NCI-H446 treated with DMSO at 0.1 percent for 48 hours (cell line): ENCODE measurements around the gene ARHGAP22.

Source experiments
- DNase-seq: peaks from one replicate; lab custom pipeline; 2025; lab: John Stamatoyannopoulos, UW

Gene ARHGAP22

DNA sequence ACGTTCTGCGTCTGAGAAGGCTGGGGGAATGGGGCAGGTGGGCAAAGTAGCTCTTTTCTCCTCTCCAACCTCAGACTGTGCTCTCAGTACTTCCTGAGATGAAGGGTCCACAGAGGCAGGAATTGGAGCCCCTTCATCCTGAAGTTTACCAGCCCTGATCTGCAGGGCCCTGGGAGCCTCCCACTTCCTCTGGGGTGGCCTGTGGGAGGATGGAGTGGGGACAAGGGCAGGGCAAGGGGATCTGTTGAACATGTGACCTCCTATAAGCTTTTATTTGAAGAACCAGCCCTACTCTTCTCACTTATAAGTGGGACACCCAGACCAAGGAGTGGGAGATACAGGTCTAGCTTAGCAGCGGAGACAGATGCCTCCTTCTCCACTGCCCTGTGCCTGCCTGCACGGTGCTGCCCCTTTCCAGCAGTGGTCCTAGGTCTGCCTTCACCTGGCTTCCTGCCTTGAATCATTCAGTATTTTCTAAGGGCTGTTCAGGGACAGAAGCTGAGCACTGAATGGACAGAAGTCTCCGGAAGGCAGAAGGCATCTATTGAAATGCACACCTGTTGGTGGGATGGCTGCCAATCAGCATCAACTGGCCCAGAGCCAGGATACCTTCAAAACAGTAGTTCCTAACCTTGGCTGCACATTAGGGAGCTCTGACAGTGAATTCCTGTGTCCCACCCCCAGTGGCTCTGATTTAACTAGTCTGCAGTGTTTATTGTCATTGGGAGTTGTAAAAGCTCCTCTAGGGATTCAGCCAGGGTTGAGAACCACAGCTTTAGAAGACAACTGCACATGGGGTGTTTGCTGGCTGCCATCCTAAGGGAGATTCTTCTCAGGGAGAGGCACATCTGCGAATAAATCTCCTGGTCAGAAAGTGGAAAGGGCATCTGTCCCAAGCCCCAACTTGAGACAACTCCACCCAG lies 2.7 kb upstream of the ARHGAP22 start:
- no peak for DNase-seq

- no peak for DNase-seq
These were observed 1.9 kb upstream of the ARHGAP22 start for GRCh38 chr10:48606530-48607355.

DNA sequence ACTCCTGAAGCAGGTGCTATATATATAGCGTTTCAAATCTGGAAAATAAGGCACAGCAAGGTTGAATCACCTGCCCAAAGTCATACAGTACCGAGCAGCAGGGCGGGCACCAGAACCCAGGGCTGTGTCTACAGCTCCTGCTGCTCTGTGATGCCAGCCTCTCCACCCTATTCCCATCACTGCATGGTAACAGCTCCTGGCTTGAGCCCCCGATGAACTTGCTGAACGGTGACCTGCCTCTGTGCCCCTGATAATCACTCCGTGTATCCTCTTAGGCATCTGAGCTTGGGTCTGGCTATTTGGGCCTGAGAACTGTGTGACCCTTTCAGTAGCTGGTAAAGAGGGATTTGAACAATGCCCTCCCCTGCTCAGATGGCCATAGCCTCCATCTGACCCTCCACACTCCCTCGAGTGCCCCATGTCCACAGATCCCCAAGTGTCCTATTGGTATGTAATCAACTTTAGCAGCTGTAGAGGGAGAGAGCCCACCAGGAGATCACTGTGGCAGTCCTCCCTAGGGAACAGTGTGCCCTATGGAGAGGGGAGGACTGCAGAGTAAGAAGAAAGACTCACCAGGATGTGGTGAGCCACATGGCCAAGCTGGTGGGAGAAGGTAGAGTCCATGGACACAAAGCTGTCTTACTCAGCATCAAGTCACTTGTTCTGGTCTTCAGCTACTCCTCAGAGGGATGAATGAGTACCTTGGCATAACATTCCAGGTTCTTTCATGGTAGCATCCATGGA lies 1.1 kb upstream of the ARHGAP22 start:
- DNase-seq, result no peak

GRCh38 chr10:48604039-48604990 lies 558 bp downstream of the ARHGAP22 start:
- no peak for DNase-seq

DNA sequence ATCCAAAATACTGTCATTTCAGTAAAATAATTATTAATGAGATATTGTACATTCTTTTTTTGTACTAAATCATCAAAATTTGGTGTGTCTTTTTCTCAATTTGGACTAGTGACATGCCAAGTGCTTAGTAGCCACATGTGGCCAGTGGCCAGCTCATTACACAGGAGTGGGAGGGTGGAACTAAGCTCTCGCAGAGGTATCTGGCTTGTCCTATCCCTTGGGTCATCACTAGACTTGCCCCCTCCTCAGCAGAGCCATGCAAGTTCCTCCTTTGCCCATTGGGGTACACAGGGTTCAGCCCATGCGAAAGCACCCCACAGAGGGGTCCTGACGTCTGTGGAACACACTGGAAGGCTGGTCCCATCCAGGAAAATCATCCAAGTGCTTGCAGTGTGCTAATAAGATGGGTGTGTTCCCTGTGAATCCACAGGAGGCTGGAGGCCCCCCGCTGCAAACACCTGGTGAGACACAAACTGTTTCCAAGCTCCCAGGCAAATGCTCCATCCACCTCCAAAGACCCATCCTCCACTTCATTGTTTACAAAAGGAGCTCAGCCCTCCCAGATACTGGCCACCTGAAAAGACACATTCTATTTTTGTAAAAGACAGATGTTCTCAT lies 1.3 kb downstream of the ARHGAP22 start:
- DNase-seq, result no peak

- DNase-seq, result no peak
These were observed 2.3 kb downstream of the ARHGAP22 start for GRCh38 chr10:48602401-48603135.

- DNase-seq, result no peak
These were observed 3.1 kb downstream of the ARHGAP22 start for GRCh38 chr10:48601789-48602188.

DNA sequence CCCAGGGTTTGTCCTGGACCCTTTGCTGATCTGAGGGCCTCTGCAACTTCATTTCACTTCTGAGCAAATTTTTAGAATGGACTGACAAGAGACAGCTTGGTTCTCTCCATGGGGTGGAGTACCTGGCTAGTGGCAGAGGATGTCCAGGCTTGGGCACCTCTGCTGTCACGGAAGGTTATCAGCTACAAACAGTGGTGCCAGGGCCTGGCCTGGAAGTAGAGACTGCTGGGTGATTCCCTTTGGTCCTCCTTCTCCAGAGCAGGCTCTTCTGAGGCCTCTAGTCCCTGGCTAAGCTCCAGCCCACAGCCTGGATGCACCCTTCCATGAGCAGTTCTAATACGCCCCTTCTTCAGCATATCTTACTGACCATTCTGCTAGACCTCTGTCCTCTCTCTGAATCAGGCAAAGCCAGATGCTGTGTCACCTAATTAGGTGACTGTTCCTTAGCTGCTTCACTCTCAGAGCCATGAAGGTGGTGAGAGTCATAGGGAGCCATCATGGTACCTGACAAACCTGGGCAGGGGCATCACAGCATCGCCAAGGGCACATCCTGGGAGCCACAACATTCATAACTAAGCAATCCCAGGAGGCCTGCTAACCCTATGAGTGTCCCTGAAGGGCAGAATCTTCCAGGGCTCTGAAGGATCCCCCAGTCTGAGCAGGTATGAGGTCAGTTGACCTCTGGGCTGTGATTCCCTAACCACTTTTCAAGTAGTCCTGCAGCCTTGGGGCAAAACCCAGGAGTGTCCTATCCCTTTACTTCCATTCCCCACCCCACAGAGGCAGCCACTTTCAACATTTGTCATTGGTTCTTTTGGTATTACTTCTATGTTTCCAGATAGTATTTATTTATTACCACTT lies 4.0 kb downstream of the ARHGAP22 start:
- no peak for DNase-seq

GRCh38 chr10:48599830-48600134 lies 5.1 kb downstream of the ARHGAP22 start:
- DNase-seq, result no peak

DNA sequence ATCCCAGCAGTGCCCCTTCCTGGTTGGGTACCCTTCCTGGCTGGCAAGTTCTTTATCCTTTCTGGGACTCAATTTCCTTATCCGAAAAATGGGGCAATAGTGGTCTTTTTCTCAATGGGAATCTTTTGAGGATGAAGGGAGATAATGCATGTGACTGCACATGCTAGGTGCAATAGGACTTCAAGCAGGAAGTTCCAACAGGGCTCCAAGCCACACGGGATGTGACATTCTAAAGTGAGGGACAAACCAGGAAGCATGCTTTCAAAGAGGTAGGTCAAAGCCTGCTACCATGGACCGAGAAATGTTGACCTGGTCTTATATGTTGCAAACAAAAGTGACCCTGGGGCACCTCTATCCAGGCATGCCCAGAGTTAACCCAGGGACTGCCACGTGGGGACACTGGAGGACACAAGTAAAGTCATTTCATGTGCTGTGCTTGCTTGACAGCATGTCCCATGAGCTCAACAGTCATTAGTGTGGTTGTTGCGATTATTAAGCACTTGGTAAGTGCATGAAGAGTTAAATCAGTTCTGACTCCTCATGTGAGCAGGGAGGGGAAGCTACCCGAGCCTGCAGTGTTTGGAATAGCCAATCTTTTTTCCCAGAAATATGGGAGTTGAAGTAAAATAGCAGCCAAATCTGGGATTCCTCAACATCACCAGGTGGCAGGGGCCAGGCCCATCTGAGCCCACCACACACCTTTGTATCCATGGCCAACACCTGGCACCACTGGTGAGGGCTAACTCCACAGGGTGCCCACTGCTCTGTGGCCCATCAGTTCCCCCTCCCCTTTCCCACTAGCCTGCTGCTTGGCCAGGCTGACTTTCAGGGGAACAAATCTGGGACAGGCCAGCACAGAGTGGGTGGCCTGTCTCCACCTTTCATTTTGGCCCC lies 5.7 kb downstream of the ARHGAP22 start:
- DNase-seq, result no peak

GRCh38 chr10:48598243-48598935 lies 6.5 kb downstream of the ARHGAP22 start:
- no peak for DNase-seq

DNA sequence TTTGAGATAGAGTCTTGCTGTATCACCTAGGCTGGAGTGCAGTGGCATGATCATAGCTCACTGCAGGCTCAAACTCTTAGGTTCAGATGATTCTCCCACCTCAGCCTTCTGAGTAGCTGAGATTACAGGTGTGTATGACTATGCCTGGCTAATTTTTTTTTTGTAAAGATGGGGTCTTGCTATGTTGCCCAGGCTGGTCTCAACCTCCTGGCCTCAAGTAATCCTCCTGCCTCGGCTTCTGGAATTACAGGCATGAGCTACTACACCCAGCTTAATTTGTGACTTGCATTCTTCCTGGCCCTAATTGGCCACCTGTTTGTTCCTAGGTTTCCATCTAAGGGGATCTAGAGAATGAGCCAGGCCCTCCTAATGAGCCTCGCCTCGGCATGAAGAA lies 9.3 kb downstream of the ARHGAP22 start:
- no peak for DNase-seq

- no peak for DNase-seq
These were observed 9.9 kb downstream of the ARHGAP22 start for GRCh38 chr10:48594803-48595538.

DNA sequence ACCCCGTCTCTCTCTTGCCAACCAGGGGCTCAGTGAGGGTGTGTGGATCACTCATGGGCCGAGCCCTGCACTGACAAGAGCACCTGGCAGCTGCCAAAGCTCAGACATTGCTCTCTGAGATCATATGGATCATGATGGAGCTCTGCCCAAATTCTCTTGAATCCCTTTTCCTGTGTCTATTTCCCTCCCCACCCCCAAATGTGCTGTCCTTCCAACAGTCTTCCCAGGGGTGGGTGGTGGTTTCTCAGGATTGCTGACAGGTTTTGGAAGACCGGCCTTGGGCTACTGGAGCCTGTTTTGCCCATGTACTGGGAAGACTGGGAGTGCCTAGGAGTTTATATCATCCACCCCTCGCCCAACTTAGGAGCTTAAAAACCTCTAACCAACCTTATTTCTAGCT lies 10.5 kb downstream of the ARHGAP22 start:
- DNase-seq, result no peak

DNA sequence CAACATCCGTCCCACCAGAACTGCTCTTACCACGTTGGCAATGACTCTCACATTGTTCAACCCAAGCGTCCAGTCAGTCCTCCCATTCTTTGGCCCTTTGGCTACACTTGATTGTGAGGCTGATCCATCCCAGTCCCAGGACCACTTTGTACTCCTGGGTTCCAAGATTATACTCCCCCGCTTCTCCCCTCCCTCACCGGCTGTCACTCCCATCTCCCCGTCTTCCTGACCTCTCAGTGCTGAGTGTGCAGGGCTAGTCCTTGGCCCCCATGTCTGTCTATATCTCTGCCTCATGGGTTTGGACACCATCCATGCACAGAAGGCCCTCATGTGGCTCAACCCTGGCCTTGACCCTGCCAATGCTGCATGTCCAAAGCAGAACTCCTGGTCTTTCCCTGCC lies 12.5 kb downstream of the ARHGAP22 start:
- no peak for DNase-seq

DNA sequence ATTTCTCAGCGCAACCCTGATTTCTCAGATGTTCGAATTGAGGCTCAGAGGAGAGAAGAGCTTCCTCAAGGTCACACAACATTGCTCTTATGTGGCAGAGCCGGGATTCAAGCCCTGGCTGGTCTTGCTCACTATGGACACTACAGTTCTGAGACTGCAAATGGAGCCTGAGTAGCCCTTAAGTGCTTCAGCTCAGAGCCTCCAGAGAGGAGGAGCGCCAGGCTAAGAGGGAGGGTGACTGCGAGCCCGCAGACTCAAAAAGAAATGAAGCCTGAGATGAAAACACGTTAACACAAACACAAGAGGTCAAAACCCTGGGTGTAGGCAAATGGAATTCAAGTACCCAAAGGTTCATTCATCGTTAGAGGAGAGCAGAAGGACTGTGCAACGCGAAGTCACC lies 13.9 kb downstream of the ARHGAP22 start:
- no peak for DNase-seq

- peak; percentile 13 for DNase-seq
These were observed 15.6 kb downstream of the ARHGAP22 start for GRCh38 chr10:48589266-48589665.
